K562 (cell line): ENCODE results near the gene AMPD3. TPM values are rescaled to one million over a fixed set of nuclear protein-coding genes. Genes with fewer than 3 reads are reported as not detected.

ENCODE experiments used
- CBX1 ChIP-seq: sonication (generic); IDR thresholded peaks from 2 replicates; pipeline ENCODE4 v1.6.1; 2016; ENCODE audit warnings: antibody characterized with exemption, low read depth, mild to moderate bottlenecking
- FOXM1 ChIP-seq, 2 experiments: fragments of 450-650 bp in 1 of 2; sonication (generic) in 1 of 2; formaldehyde crosslinking in 1 of 2; IDR thresholded peaks; 2 replicates each; pipeline versions ENCODE4 v1.6.1 to v1.9.0; 2017 to 2022; ENCODE audit warnings: low read depth in 2 of 2, mild to moderate bottlenecking in 2 of 2, missing genetic modification reagents in 1 of 2, moderate library complexity in 1 of 2
- HOXB6 ChIP-seq: fragments of 250-450 bp; sonication (Bioruptor Pico); IDR thresholded peaks from 2 replicates; pipeline ENCODE4 v1.5.1; 2022; ENCODE audit warnings: mild to moderate bottlenecking, borderline replicate concordance
- KAT8 ChIP-seq: fragments of 450-650 bp; IDR thresholded peaks from 2 replicates; pipeline ENCODE4 v1.6.1; 2016; ENCODE audit warnings: low read depth, mild to moderate bottlenecking
- ZNF23 ChIP-seq: fragments of 250-450 bp; sonication (Bioruptor Pico); IDR thresholded peaks from 2 replicates; pipeline ENCODE4 v1.4.0; 2020; ENCODE audit warnings: mild to moderate bottlenecking
- ZNF407 ChIP-seq: fragments of 450-650 bp; IDR thresholded peaks from 2 replicates; pipeline ENCODE4 v1.6.1; 2016; ENCODE audit warnings: low read depth
- polyA plus RNA-seq, 8 experiments: library from polyadenylated mRNA; depleted of rRNA in 4 of 8; stranded (reverse) in 5 of 8; unstranded in 3 of 8; fragments of >200 nt; fragmentation: Nextera tagmentation in 2 of 8; fragmentation: Illumina TruSeq in 1 of 8; extraction: Ambion mirVana in 2 of 8; extraction: Trizol in 1 of 8; gene quantifications; 2 replicates each; pipeline versions ENCODE4 v1.2.1 to v1.2.3, GENCODE V29; 2011 to 2014; ENCODE audit warnings: inconsistent platforms in 1 of 8, missing spikeins in 1 of 8
- total RNA-seq, 7 experiments: library from RNA; depleted of rRNA in 6 of 7; stranded (reverse); fragments of >200 nt in 6 of 7; fragmentation: Illumina TruSeq in 2 of 7; extraction: Trizol in 2 of 7; gene quantifications; 2 replicates each; pipeline versions ENCODE4 v1.2.1 to v1.2.3, GENCODE V29; 2011 to 2021; ENCODE audit warnings: low replicate concordance in 1 of 7

Gene AMPD3
- total and polyA plus RNA-seq, 9 of the 15 experiments (the other 6 are each of a cell fraction or from before 2014, with no cell fraction given), result 4.4 to 23.6 (median 11.2) TPM

GRCh38 chr11:10496296-10496936 is 41.4 kb downstream of the AMPD3 start (continued):
- no peak for TF ChIP-seq ZNF407
- TF ChIP-seq HOXB6 (CRISPR knock-in tag), result no peak
- TF ChIP-seq ZNF23 (CRISPR knock-in tag), result no peak
- no peak for TF ChIP-seq FOXM1 (IDR thresholded peaks at IDR 0.05; ENCODE audit: low read depth)
- TF ChIP-seq FOXM1 (CRISPR knock-in tag; IDR thresholded peaks at IDR 0.05; ENCODE audit: low read depth), result no peak
- no peak for TF ChIP-seq CBX1
- no peak for TF ChIP-seq KAT8
- TF ChIP-seq, all 486 proteins: peak for 0
